Liver (tissue), 9 donors: ENCODE results near the gene ENHO. TPM values are rescaled to one million over a fixed set of nuclear protein-coding genes. Genes with fewer than 3 reads are reported as not detected.
A peak's percentile ranks its signal among the peaks of the same experiment; 100 is the strongest.

Experiments used
- DNase-seq: peaks from one replicate; pipeline ENCODE4 v3.0.0-alpha.2; 2017; ENCODE audit warnings: low spot score
- H3K27ac ChIP-seq, 2 donors: one replicate each; pipeline ENCODE4 v1.7.0; 2013; ENCODE audit warnings: inconsistent platforms in 2 of 2, low read length in 2 of 2, control low read depth in 1 of 2, low read depth in 1 of 2, mild to moderate bottlenecking in 1 of 2
- H3K27me3 ChIP-seq, 4 donors: one replicate each; pipeline versions ENCODE4 v1.6.1 to v1.7.0; 2013; ENCODE audit warnings: low read length in 3 of 4, inconsistent platforms in 1 of 4, mild to moderate bottlenecking in 1 of 4, moderate library complexity in 1 of 4; ENCODE audit not compliant: control insufficient read depth in 4 of 4, insufficient read depth in 4 of 4
- H3K36me3 ChIP-seq, 4 donors: one replicate each; pipeline versions ENCODE4 v1.6.1 to v1.7.0; 2013; ENCODE audit warnings: low read length in 3 of 4, mild to moderate bottlenecking in 3 of 4, low read depth in 1 of 4, moderate library complexity in 1 of 4; ENCODE audit not compliant: control insufficient read depth in 4 of 4, insufficient read depth in 3 of 4
- H3K4me1 ChIP-seq, 4 donors: one replicate each; pipeline versions ENCODE4 v1.6.1 to v1.7.0; 2013; ENCODE audit warnings: low read length in 3 of 4, mild to moderate bottlenecking in 3 of 4, moderate library complexity in 1 of 4; ENCODE audit not compliant: control insufficient read depth in 4 of 4, insufficient read depth in 4 of 4
- H3K4me3 ChIP-seq, 3 donors: one replicate each; pipeline versions ENCODE4 v1.6.1 to v1.7.0; 2013; ENCODE audit warnings: low read length in 3 of 3, control low read depth in 1 of 3, low read depth in 1 of 3, mild to moderate bottlenecking in 1 of 3
- H3K9ac ChIP-seq, 2 donors: one replicate each; pipeline ENCODE4 v1.7.0; 2013; ENCODE audit warnings: low read length in 2 of 2, mild to moderate bottlenecking in 2 of 2, moderate library complexity in 2 of 2, control low read depth in 1 of 2, low read depth in 1 of 2
- H3K9me3 ChIP-seq, 4 donors: one replicate each; pipeline versions ENCODE4 v1.6.1 to v1.7.0; 2013; ENCODE audit warnings: low read length in 3 of 4; ENCODE audit not compliant: control insufficient read depth in 4 of 4
- EGR1 ChIP-seq, 2 donors: IDR thresholded peaks; 2 replicates each; pipeline ENCODE4 v1.6.1; 2016 to 2018; ENCODE audit warnings: antibody characterized with exemption in 2 of 2, low read depth in 2 of 2
- FOXA1 ChIP-seq: IDR thresholded peaks from 2 replicates; pipeline ENCODE4 v1.6.1; 2016; ENCODE audit warnings: antibody characterized with exemption
- FOXA2 ChIP-seq: IDR thresholded peaks from 2 replicates; pipeline ENCODE4 v1.6.1; 2016; ENCODE audit warnings: antibody characterized with exemption
- GABPA ChIP-seq, 2 donors: IDR thresholded peaks in 1 of 2; conservative IDR thresholded peaks in 1 of 2; 2 replicates each; pipeline ENCODE4 v1.6.1; 2016; ENCODE audit warnings: antibody characterized with exemption in 2 of 2, mild to moderate bottlenecking in 1 of 2, moderate library complexity in 1 of 2
- HNF4A ChIP-seq, 2 donors: conservative IDR thresholded peaks; 2 replicates each; pipeline ENCODE4 v1.6.1; 2016; ENCODE audit warnings: antibody characterized with exemption in 2 of 2, mild to moderate bottlenecking in 2 of 2
- HNF4G ChIP-seq: IDR thresholded peaks from 2 replicates; pipeline ENCODE4 v1.6.1; 2016; ENCODE audit warnings: antibody characterized with exemption
- JUND ChIP-seq, 2 donors: IDR thresholded peaks; 2 replicates each; pipeline ENCODE4 v1.6.1; 2016; ENCODE audit warnings: antibody characterized with exemption in 2 of 2
- NR2F2 ChIP-seq: IDR thresholded peaks from 2 replicates; pipeline ENCODE4 v1.6.1; 2016; ENCODE audit warnings: antibody characterized with exemption
- RAD21 ChIP-seq, 2 donors: IDR thresholded peaks; 2 replicates each; pipeline ENCODE4 v1.6.1; 2016; ENCODE audit warnings: antibody characterized with exemption in 2 of 2, mild to moderate bottlenecking in 2 of 2
- TAF1 ChIP-seq: conservative IDR thresholded peaks from 2 replicates; pipeline ENCODE4 v1.6.1; 2016; ENCODE audit warnings: antibody characterized with exemption, mild to moderate bottlenecking
- YY1 ChIP-seq: IDR thresholded peaks from 2 replicates; pipeline ENCODE4 v1.6.1; 2016; ENCODE audit warnings: antibody characterized with exemption, mild to moderate bottlenecking
- WGBS: extraction: QIAGEN DNeasy Blood & Tissue Kit; methylation state at CpG from one replicate; pipeline ENCODE4 v1.1.7; 2013; 5-methylcytosine and 5-hydroxymethylcytosine counted together
- polyA plus RNA-seq, 2 donors: library from polyadenylated mRNA; stranded (reverse) in 1 of 2; unstranded in 1 of 2; fragments of 200-250 nt in 1 of 2; fragments of >200 nt in 1 of 2; fragmentation: Nextera tagmentation in 1 of 2; extraction: Ambion mirVana in 1 of 2; gene quantifications; one replicate each; pipeline versions ENCODE4 v1.2.1 to v1.2.3, GENCODE V29; 2013 to 2015
- total RNA-seq, 2 donors: library from RNA; depleted of rRNA; stranded (reverse); fragments of >200 nt; gene quantifications; one replicate each; pipeline ENCODE4 v1.2.3, GENCODE V29; 2014
- TF ChIP-seq, protein P1 (sequence below): IDR thresholded peaks from 2 replicates; pipeline ENCODE4 v1.6.1; 2016; ENCODE audit warnings: antibody characterized with exemption
- TF ChIP-seq, protein P2 (sequence below): fragments of 150-350 bp; IDR thresholded peaks from 2 replicates; pipeline ENCODE4 v1.5.1; 2017; ENCODE audit warnings: improper control_type of control experiment, low read depth, low read length; ENCODE audit not compliant: missing input control
- TF ChIP-seq, protein P3 (sequence below): IDR thresholded peaks from 2 replicates; pipeline ENCODE4 v1.6.1; 2016; ENCODE audit warnings: antibody characterized with exemption
- donor health status: healthy.
- donor health status: healthy.
- donor health status: healthy.
- donor health status: healthy.
- donor health status: healthy.

The ENHO gene
- total and polyA plus RNA-seq, 4 donors: 0.67 to 9.6 (median 1.9) TPM

DNA sequence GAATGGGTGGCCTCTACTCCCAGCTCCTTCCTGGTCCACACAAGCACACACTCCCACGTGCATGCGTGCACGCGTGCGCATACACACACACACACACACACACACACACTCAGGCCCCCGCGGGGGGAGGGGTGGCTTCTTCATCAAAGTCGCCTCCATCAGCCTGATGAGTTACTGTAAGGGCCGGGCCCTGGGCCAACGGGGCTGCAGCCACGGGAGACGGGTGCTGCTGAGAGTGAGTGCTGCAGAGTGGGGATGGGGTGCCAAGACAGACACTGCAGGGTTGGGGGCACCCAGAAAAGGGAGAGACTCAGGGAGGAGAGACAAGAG lies 48.7 kb upstream of the ENHO start:
- Histone ChIP-seq H3K4me3 (no peak overlapping the region), H3K4me1 (peaks cover 3 to 16% (median 13%) of the 10 kb centered on the region in 4 donors), H3K9ac (no peak overlapping the region), H3K27ac (no peak overlapping the region), H3K36me3 (no peaks in the 10 kb centered on the region), H3K27me3 (no peaks in the 10 kb centered on the region), H3K9me3 (no peaks in the 10 kb centered on the region)
- WGBS: 69% methylated on average over 12 of the region's 12 CpGs
- DNase-seq: no peak
- TF ChIP-seq, protein P1, sequence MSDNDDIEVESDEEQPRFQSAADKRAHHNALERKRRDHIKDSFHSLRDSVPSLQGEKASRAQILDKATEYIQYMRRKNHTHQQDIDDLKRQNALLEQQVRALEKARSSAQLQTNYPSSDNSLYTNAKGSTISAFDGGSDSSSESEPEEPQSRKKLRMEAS: no peak
- TF ChIP-seq, protein P2, sequence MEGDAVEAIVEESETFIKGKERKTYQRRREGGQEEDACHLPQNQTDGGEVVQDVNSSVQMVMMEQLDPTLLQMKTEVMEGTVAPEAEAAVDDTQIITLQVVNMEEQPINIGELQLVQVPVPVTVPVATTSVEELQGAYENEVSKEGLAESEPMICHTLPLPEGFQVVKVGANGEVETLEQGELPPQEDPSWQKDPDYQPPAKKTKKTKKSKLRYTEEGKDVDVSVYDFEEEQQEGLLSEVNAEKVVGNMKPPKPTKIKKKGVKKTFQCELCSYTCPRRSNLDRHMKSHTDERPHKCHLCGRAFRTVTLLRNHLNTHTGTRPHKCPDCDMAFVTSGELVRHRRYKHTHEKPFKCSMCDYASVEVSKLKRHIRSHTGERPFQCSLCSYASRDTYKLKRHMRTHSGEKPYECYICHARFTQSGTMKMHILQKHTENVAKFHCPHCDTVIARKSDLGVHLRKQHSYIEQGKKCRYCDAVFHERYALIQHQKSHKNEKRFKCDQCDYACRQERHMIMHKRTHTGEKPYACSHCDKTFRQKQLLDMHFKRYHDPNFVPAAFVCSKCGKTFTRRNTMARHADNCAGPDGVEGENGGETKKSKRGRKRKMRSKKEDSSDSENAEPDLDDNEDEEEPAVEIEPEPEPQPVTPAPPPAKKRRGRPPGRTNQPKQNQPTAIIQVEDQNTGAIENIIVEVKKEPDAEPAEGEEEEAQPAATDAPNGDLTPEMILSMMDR: no peak
- no peak for TF ChIP-seq FOXA1

DNA sequence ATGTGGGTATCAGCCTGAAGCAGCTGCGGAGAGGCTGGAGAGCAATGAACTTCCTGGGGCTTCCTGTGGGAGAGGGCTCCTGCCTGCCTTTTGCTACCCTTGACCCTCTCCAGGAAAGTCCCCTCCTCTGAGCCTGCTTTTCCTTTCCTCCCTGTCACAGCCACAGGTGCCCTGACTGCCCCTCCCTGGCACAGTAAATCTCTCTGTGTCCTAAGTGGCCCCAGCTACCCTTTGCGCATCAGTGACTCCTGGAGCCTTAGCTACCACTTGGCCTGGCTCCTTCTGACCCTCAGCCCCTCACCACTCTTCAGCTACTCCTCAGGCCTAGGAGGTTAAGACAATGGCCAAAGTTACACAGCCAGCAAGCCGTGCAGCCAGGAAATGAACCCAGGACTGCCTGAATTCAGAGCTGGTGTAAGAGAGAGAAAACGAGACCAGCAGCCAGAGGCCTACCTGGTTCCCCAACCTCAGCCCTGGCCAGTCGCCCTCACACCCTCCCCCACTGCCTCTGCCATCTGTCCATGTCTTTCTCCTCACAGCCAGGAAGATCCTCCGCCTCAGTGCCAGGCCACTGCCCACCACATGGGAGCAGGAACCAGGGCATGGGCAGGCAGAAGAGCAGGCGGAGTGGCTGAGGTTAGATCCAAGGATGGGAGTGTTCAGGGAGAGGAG lies 48.2 kb upstream of the ENHO start:
- Histone ChIP-seq H3K9me3 (no peaks in the 10 kb centered on the region), H3K4me3 (no peak overlapping the region), H3K27me3 (no peaks in the 10 kb centered on the region), H3K4me1 (peaks cover 3 to 16% (median 13%) of the 10 kb centered on the region in 4 donors), H3K36me3 (no peaks in the 10 kb centered on the region), H3K27ac (no peak overlapping the region), H3K9ac (no peak overlapping the region)
- TF ChIP-seq HNF4A (conservative IDR thresholded peaks at IDR 0.05) (no peak), JUND (IDR thresholded peaks at IDR 0.05) (no peak)
- no peak for DNase-seq
- 85% methylated on average over 7 of the region's 7 CpGs for WGBS

DNA sequence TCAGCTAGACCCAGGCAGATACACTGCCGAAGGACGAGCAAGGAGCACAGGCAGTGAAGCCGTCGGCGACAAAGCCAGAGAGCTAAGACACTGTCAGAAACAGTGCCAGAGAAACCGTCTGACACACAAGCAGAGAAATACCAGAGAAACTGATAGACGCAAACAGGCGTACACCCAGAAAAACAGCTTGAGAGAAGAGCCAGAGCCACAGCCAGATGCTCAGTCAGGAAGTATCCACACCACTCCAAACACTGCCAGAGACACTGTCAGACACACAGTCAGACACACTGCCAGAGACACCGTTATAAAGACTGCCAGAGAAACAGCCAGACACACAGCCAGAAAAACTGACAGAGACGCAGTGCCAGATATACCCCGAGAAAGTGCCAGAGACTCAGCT lies 47.6 kb upstream of the ENHO start:
- Histone ChIP-seq H3K4me1 (peaks cover 3 to 16% (median 13%) of the 10 kb centered on the region in 4 donors), H3K9me3 (no peaks in the 10 kb centered on the region), H3K27ac (no peak overlapping the region), H3K9ac (no peak overlapping the region), H3K36me3 (no peaks in the 10 kb centered on the region), H3K4me3 (no peak overlapping the region), H3K27me3 (no peaks in the 10 kb centered on the region)
- WGBS: 81% methylated on average over 11 of the region's 11 CpGs
- DNase-seq: no peak
- TF ChIP-seq NR2F2 (peak; percentile 18), RAD21 (IDR thresholded peaks at IDR 0.05) (no peak), GABPA (IDR thresholded peaks at IDR 0.05 in 1 of 2, conservative IDR thresholded peaks at IDR 0.05 in 1 of 2) (no peak)

DNA sequence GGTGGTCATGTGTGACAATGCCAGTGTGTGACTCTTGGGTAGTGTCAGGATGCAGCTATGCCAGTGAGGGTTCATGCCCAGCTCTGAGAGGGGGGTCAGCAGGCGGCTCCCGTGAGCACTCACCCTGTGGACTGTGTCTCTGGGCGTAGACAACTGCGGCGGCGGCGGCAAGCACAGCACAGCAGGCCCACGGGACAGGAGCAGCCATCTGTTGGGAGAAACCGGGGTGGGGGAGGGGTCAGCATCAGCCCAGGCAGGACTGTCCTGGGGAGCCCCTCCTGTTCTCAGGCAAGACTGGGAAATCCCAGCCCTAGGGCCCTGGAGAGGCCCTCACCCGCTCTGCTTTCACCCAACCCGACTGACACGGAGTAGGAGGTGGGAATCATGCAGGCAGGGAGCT lies 46.0 kb upstream of the ENHO start:
- no peak for DNase-seq
- no peaks in the 10 kb centered on the region for H3K27me3 ChIP-seq
- TF ChIP-seq YY1 (no peak), TAF1 (no peak), FOXA1 (no peak), FOXA2 (no peak), EGR1 (IDR thresholded peaks at IDR 0.05; ENCODE audit: low read depth in 2 of 2) (no peak), NR2F2 (no peak), JUND (IDR thresholded peaks at IDR 0.05) (no peak), HNF4G (no peak), GABPA (IDR thresholded peaks at IDR 0.05 in 1 of 2, conservative IDR thresholded peaks at IDR 0.05 in 1 of 2) (no peak), RAD21 (IDR thresholded peaks at IDR 0.05) (no peak)
- TF ChIP-seq, protein P3, sequence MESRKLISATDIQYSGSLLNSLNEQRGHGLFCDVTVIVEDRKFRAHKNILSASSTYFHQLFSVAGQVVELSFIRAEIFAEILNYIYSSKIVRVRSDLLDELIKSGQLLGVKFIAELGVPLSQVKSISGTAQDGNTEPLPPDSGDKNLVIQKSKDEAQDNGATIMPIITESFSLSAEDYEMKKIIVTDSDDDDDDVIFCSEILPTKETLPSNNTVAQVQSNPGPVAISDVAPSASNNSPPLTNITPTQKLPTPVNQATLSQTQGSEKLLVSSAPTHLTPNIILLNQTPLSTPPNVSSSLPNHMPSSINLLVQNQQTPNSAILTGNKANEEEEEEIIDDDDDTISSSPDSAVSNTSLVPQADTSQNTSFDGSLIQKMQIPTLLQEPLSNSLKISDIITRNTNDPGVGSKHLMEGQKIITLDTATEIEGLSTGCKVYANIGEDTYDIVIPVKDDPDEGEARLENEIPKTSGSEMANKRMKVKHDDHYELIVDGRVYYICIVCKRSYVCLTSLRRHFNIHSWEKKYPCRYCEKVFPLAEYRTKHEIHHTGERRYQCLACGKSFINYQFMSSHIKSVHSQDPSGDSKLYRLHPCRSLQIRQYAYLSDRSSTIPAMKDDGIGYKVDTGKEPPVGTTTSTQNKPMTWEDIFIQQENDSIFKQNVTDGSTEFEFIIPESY: no peak
- TF ChIP-seq, protein P2: no peak
- TF ChIP-seq, protein P1: no peak

More for the DNA sequence above, 46.0 kb upstream of the ENHO start:
- Histone ChIP-seq H3K9me3 (no peaks in the 10 kb centered on the region), H3K27ac (no peak overlapping the region), H3K9ac (no peak overlapping the region), H3K4me3 (no peak overlapping the region), H3K36me3 (peaks cover 0 to 4% (median 0%) of the 10 kb centered on the region in 4 donors), H3K4me1 (peaks cover 3 to 16% (median 13%) of the 10 kb centered on the region in 4 donors)
- WGBS: 90% methylated on average over 12 of the region's 12 CpGs
